ENCODE results near the gene DIO1.

Gene DIO1

GRCh38 chr1:53860967-53861411 is 33.0 kb upstream of the DIO1 start:
- peak; percentile 88 for TF ChIP-seq RAD21 (IDR thresholded peaks at IDR 0.05; ENCODE audit: low read depth)
- no peak for TF ChIP-seq TAF1 (IDR thresholded peaks at IDR 0.05; ENCODE audit: low read depth)
- no peak for TF ChIP-seq TEAD4 (IDR thresholded peaks at IDR 0.05)
- no peak for TF ChIP-seq REST (IDR thresholded peaks at IDR 0.05; ENCODE audit: low read depth)

DNA sequence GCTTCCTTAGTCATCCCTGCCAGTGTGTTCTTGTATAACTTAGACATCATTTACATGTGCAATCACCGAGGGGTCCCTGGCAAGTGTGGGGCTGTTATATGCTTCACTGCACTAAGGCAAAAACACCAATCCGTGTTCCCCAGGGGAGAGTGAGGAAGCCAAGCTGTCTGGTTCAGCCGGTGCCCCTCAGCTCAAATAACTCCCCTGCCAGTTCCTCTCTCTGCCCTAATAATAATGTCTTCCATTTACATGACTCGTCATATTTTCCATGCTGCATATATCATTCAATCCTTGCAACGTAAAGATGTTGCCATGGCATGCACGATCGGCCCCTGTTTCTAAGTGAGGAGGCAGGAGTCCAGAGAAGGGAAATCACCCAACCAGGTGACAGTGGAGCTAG is 31.5 kb upstream of the DIO1 start:
- TF ChIP-seq, protein P1, sequence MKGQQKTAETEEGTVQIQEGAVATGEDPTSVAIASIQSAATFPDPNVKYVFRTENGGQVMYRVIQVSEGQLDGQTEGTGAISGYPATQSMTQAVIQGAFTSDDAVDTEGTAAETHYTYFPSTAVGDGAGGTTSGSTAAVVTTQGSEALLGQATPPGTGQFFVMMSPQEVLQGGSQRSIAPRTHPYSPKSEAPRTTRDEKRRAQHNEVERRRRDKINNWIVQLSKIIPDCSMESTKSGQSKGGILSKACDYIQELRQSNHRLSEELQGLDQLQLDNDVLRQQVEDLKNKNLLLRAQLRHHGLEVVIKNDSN (IDR thresholded peaks at IDR 0.05) = no peak
- TF ChIP-seq CEBPB (IDR thresholded peaks at IDR 0.05) (no peak), MAX (IDR thresholded peaks at IDR 0.05) (no peak), ZBTB7A (IDR thresholded peaks at IDR 0.05; ENCODE audit: low read depth) (no peak), FOXM1 (IDR thresholded peaks at IDR 0.05; ENCODE audit: borderline replicate concordance, low read depth) (no peak), EGR1 (IDR thresholded peaks at IDR 0.05) (no peak), TEAD4 (IDR thresholded peaks at IDR 0.05) (no peak), YY1 (IDR thresholded peaks at IDR 0.05; ENCODE audit: low read depth) (no peak), RAD21 (IDR thresholded peaks at IDR 0.05; ENCODE audit: low read depth) (no peak), TAF1 (IDR thresholded peaks at IDR 0.05; ENCODE audit: low read depth) (no peak), CREB1 (IDR thresholded peaks at IDR 0.05; ENCODE audit: low read depth) (no peak), REST (IDR thresholded peaks at IDR 0.05; ENCODE audit: low read depth) (no peak), EP300 (IDR thresholded peaks at IDR 0.05; ENCODE audit: borderline replicate concordance) (no peak), TCF12 (IDR thresholded peaks at IDR 0.05; ENCODE audit: low read depth) (no peak), NFIC (IDR thresholded peaks at IDR 0.05) (no peak)

DNA sequence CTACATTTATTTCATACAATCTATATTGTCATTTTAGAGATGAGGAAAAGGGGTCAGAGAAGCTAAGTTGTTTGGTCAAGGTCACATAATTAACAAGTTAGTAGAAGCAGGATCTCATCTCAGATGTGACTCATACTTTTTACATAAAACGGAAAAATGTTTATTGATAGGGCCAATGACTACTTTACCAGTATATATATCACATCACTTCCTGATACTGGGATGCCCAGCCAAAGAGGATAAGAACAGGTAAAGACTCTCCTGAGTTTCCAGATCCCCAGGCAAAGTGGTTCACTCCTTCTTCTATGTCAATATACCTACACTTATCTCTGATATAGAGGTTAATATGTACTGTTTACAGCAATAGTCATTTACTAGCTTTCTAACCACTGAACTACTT is 25.4 kb upstream of the DIO1 start:
- no peak for TF ChIP-seq CREB1 (IDR thresholded peaks at IDR 0.05; ENCODE audit: low read depth)
- no peak for TF ChIP-seq NFIC (IDR thresholded peaks at IDR 0.05)
- no peak for TF ChIP-seq YY1 (IDR thresholded peaks at IDR 0.05; ENCODE audit: low read depth)
- TF ChIP-seq MAX (IDR thresholded peaks at IDR 0.05) = no peak
- no peak for TF ChIP-seq EP300 (IDR thresholded peaks at IDR 0.05; ENCODE audit: borderline replicate concordance)
- no peak for TF ChIP-seq RAD21 (IDR thresholded peaks at IDR 0.05; ENCODE audit: low read depth)
- TF ChIP-seq FOXM1 (IDR thresholded peaks at IDR 0.05; ENCODE audit: borderline replicate concordance, low read depth) = no peak
- TF ChIP-seq, protein P1 (IDR thresholded peaks at IDR 0.05) = no peak

DNA sequence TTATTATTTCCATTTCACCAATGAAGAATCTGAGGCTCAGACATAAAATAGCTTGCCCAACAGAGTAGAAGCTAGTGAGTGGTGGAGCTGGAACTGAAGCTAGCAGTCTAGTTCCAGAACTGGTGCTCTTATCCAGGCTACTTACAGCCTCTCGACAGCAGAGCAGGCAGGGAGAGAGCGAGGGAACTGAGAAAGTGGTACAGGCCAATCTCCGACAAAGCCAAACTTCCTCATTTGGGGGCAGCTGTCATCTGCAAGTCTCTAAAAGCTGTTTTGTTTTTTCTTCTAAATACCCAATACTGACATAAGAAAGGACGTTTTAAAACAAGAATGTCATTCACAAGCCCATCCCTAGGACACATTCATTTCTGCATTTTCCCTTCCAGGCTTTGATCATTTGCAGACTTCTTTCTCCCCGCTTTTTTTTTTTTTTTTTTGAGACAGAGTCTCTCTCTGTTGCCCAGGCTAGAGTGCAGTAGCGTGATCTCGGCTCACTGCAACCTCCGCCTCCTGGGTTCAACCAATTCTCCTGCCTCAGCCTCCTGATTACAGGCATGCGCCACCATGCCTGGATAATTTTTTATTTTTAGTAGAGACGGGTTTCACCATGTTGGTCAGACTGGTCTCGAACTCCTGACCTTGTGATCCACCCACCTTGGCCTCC is 24.4 kb upstream of the DIO1 start:
- no peak for TF ChIP-seq TAF1 (IDR thresholded peaks at IDR 0.05; ENCODE audit: low read depth)
- TF ChIP-seq, protein P1 (IDR thresholded peaks at IDR 0.05) = no peak
- TF ChIP-seq ZBTB7A (IDR thresholded peaks at IDR 0.05; ENCODE audit: low read depth) = no peak
- TF ChIP-seq NFIC (IDR thresholded peaks at IDR 0.05) = no peak
- TF ChIP-seq YY1 (IDR thresholded peaks at IDR 0.05; ENCODE audit: low read depth) = no peak
- TF ChIP-seq CREB1 (IDR thresholded peaks at IDR 0.05; ENCODE audit: low read depth) = no peak
- TF ChIP-seq TCF12 (IDR thresholded peaks at IDR 0.05; ENCODE audit: low read depth) = no peak
- no peak for TF ChIP-seq MAX (IDR thresholded peaks at IDR 0.05)
- TF ChIP-seq RAD21 (IDR thresholded peaks at IDR 0.05; ENCODE audit: low read depth) = no peak
- TF ChIP-seq EP300 (IDR thresholded peaks at IDR 0.05; ENCODE audit: borderline replicate concordance) = no peak
- no peak for TF ChIP-seq TEAD4 (IDR thresholded peaks at IDR 0.05)
- no peak for TF ChIP-seq FOXM1 (IDR thresholded peaks at IDR 0.05; ENCODE audit: borderline replicate concordance, low read depth)
- no peak for TF ChIP-seq EGR1 (IDR thresholded peaks at IDR 0.05)
- no peak for TF ChIP-seq REST (IDR thresholded peaks at IDR 0.05; ENCODE audit: low read depth)
- no peak for TF ChIP-seq CEBPB (IDR thresholded peaks at IDR 0.05)

All from Ishikawa (cell line).